Activated CD4-positive, CD25-positive, alpha-beta regulatory T cell treated with anti-CD3 and anti-CD28 coated beads, Interleukin-2, amount 50 U/mL, for 24 hours (primary cell): ENCODE data around the gene HDAC3.

Experiments
- ATAC-seq, 2 donors: fragments of 150-1000 bp; cut with Tn5 transposase; one replicate each; pipeline ENCODE4 v1.10.0; 2021; ENCODE audit warnings: mild to moderate bottlenecking in 1 of 2, moderate library complexity in 1 of 2

The HDAC3 gene

GRCh38 chr5:141598391-141599345 is 38.0 kb downstream of the HDAC3 start:
- peak; percentile 87 to 95 for ATAC-seq

GRCh38 chr5:141597814-141598213 is 38.8 kb downstream of the HDAC3 start:
- no peak for ATAC-seq

GRCh38 chr5:141597394-141597793 is 39.3 kb downstream of the HDAC3 start:
- no peak for ATAC-seq

GRCh38 chr5:141596867-141597266 is 39.8 kb downstream of the HDAC3 start:
- no peak for ATAC-seq

GRCh38 chr5:141590127-141590526 is 46.5 kb downstream of the HDAC3 start:
- ATAC-seq, result no peak

- no peak for ATAC-seq
Observed at GRCh38 chr5:141586246-141586645, 50.4 kb downstream of the HDAC3 start.

- ATAC-seq, result no peak
Observed at GRCh38 chr5:141585594-141585993, 51.1 kb downstream of the HDAC3 start.

- no peak for ATAC-seq
Observed at GRCh38 chr5:141574122-141574510, 62.5 kb downstream of the HDAC3 start.

GRCh38 chr5:141573489-141574121 is 63.0 kb downstream of the HDAC3 start:
- no peak for ATAC-seq
